ENCODE results near the gene RPS24. TPM values are rescaled to one million over a fixed set of nuclear protein-coding genes. Genes with fewer than 3 reads are reported as not detected.

Gene RPS24
- total RNA-seq, 1 experiment from 2014 or later: 9,576 TPM

- Histone ChIP-seq H3K4me2 (ENCODE audit: low read length) (no peak overlapping the region), H3K9ac (ENCODE audit: low read length) (no peak overlapping the region), H3K4me3 (ENCODE audit: low read length) (no peak overlapping the region), H3F3A (ENCODE audit: low read length, unreplicated experiment) (no peaks in the 10 kb centered on the region), H4K20me1 (ENCODE audit: low read length) (0 out of 2 replicates have a peak, but pooled peaks cover 4% of the 10 kb centered on the region), H3K27me3 (ENCODE audit: low read length) (no peaks in the 10 kb centered on the region), H3K4me1 (ENCODE audit: insufficient read depth, low read length) (peaks cover 10% of the 10 kb centered on the region), H3K79me2 (ENCODE audit: low read length) (no peaks in the 10 kb centered on the region), H2AFZ (ENCODE audit: low read length) (no peak overlapping the region), H3K9me3 (ENCODE audit: low read length) (no peaks in the 10 kb centered on the region), H3K36me3 (ENCODE audit: low read depth, low read length) (peaks cover 88% of the 10 kb centered on the region), H3K9me2 (replicated peaks; ENCODE audit: low read length) (no peaks in the 10 kb centered on the region), H3K27ac (ENCODE audit: low read length) (no peak overlapping the region)
- ATAC-seq: no peak
- intact Hi-C loops (cut with micrococcal nuclease): no loop called here
- BruUV-seq (replicated peaks): no TSS peak
- CTCF ChIA-PET: no interaction called here
- DNase-seq: no peak
- POLR2A ChIA-PET (ENCODE audit: unreplicated experiment): no interaction called here
- TF ChIP-seq, protein P1, sequence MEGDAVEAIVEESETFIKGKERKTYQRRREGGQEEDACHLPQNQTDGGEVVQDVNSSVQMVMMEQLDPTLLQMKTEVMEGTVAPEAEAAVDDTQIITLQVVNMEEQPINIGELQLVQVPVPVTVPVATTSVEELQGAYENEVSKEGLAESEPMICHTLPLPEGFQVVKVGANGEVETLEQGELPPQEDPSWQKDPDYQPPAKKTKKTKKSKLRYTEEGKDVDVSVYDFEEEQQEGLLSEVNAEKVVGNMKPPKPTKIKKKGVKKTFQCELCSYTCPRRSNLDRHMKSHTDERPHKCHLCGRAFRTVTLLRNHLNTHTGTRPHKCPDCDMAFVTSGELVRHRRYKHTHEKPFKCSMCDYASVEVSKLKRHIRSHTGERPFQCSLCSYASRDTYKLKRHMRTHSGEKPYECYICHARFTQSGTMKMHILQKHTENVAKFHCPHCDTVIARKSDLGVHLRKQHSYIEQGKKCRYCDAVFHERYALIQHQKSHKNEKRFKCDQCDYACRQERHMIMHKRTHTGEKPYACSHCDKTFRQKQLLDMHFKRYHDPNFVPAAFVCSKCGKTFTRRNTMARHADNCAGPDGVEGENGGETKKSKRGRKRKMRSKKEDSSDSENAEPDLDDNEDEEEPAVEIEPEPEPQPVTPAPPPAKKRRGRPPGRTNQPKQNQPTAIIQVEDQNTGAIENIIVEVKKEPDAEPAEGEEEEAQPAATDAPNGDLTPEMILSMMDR (conservative IDR thresholded peaks at IDR 0.05; ENCODE audit: low read depth, low read length): peak; percentile 42; the same call in 1 of the 2 replicates
- TF ChIP-seq EZH2 (IDR thresholded peaks at IDR 0.05; ENCODE audit: low read length, unreplicated experiment): no peak
Measured at GRCh38 chr10:78004215-78005026, 29.2 kb upstream of the RPS24 start.

- no peak overlapping the region for H3K4me2 ChIP-seq (ENCODE audit: low read length)
- H4K20me1 ChIP-seq (ENCODE audit: low read length): 0 out of 2 replicates have a peak, but pooled peaks cover 4% of the 10 kb centered on the region
- no peak overlapping the region for H3K4me3 ChIP-seq (ENCODE audit: low read length)
- ATAC-seq (peak; percentile 81), DNase-seq (peak; percentile 82)
- H3K27me3 ChIP-seq (ENCODE audit: low read length): no peaks in the 10 kb centered on the region
- H3F3A ChIP-seq (ENCODE audit: low read length, unreplicated experiment): no peaks in the 10 kb centered on the region
- no peak overlapping the region for H2AFZ ChIP-seq (ENCODE audit: low read length)
- no peaks in the 10 kb centered on the region for H3K9me3 ChIP-seq (ENCODE audit: low read length)
- no peaks in the 10 kb centered on the region for H3K79me2 ChIP-seq (ENCODE audit: low read length)
- TF ChIP-seq EZH2phosphoT487 (IDR thresholded peaks at IDR 0.05; ENCODE audit: borderline replicate concordance, low read length) (no peak), EZH2 (IDR thresholded peaks at IDR 0.05; ENCODE audit: low read length, unreplicated experiment) (no peak)
- CTCF ChIA-PET: interaction anchor here (0.6 kb wide), 1 partner anchor 39 kb away, joined by 3 read pairs; no protein-coding TSS in a partner anchor
- H3K9me2 ChIP-seq (replicated peaks; ENCODE audit: low read length): no peaks in the 10 kb centered on the region
- H3K9ac ChIP-seq (ENCODE audit: low read length): no peak overlapping the region
- BruUV-seq (replicated peaks): no TSS peak
- H3K4me1 ChIP-seq (ENCODE audit: insufficient read depth, low read length): peaks cover 10% of the 10 kb centered on the region
- H3K36me3 ChIP-seq (ENCODE audit: low read depth, low read length): peaks cover 88% of the 10 kb centered on the region
- POLR2A ChIA-PET (ENCODE audit: unreplicated experiment): interaction anchor here (0.6 kb wide), 1 partner anchor 11 kb away, joined by 3 read pairs; no protein-coding TSS in a partner anchor
- peak overlapping the region; percentile 3 for H3K27ac ChIP-seq (ENCODE audit: low read length)
- intact Hi-C loops (cut with micrococcal nuclease): no loop called here
Measured at GRCh38 chr10:78007172-78007571, 26.5 kb upstream of the RPS24 start.

DNA sequence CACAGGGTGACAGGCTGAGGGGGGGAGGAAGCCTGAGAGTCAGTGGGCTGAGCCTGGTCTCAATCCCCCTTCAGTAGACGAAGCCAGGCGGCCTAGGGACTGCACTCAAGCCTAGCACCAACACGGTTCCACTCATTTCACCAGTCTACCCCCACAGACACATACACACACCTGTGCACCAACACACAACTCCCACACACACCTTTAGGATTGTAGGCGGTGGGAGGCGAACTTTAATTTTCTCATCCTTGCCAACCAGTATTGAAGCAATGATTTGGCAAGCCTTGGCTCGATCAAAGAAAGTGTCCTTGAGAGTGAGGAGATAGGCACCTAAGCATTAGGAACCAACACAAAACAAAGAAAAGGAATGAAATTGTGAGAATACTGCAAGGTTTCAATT, 24.0 kb upstream of the RPS24 start:
- CTCF ChIA-PET: interaction anchor here (0.6 to 1.5 kb wide), 3 partner anchors 26 to 1074 kb away, joined by 3 to 14 read pairs (median 7); no protein-coding TSS in a partner anchor

More for the DNA sequence above, 24.0 kb upstream of the RPS24 start:
- BruUV-seq (replicated peaks): TSS peak; percentile 3
- Histone ChIP-seq H3K79me2 (ENCODE audit: low read length) (no peaks in the 10 kb centered on the region), H3K27ac (ENCODE audit: low read length) (no peak overlapping the region), H3K4me3 (ENCODE audit: low read length) (no peak overlapping the region), H3K27me3 (ENCODE audit: low read length) (no peaks in the 10 kb centered on the region), H3K4me2 (ENCODE audit: low read length) (no peak overlapping the region), H3K4me1 (ENCODE audit: insufficient read depth, low read length) (peaks cover 10% of the 10 kb centered on the region), H3K9me2 (replicated peaks; ENCODE audit: low read length) (no peaks in the 10 kb centered on the region), H4K20me1 (ENCODE audit: low read length) (0 out of 2 replicates have a peak, but pooled peaks cover 4% of the 10 kb centered on the region), H3K9me3 (ENCODE audit: low read length) (no peaks in the 10 kb centered on the region), H2AFZ (ENCODE audit: low read length) (no peak overlapping the region), H3K36me3 (ENCODE audit: low read depth, low read length) (peaks cover 92% of the 10 kb centered on the region), H3F3A (ENCODE audit: low read length, unreplicated experiment) (no peaks in the 10 kb centered on the region), H3K9ac (ENCODE audit: low read length) (no peak overlapping the region)
- DNase-seq: no peak
- intact Hi-C loops (cut with micrococcal nuclease): no loop called here
- POLR2A ChIA-PET (ENCODE audit: unreplicated experiment): no interaction called here
- TF ChIP-seq EZH2phosphoT487 (IDR thresholded peaks at IDR 0.05; ENCODE audit: borderline replicate concordance, low read length) (no peak), EZH2 (IDR thresholded peaks at IDR 0.05; ENCODE audit: low read length, unreplicated experiment) (no peak)
- TF ChIP-seq, protein P1 (conservative IDR thresholded peaks at IDR 0.05; ENCODE audit: low read depth, low read length): no peak
- ATAC-seq: no peak

All from PC-3 (cell line).